Fibroblast of mammary gland (primary cell): ENCODE results near the gene PTPRJ.

Experiments
- DNase-seq: peaks from one replicate; pipeline ENCODE4 v3.0.0-alpha.2; 2010; ENCODE audit warnings: low read depth
- H3K4me3 ChIP-seq: 2 replicates; pipeline ENCODE4 v1.5.1; 2011; ENCODE audit warnings: low read depth, mild to moderate bottlenecking, low read length, moderate library complexity; ENCODE audit not compliant: control insufficient read depth
- TF ChIP-seq, protein P1 (sequence below): conservative IDR thresholded peaks from 2 replicates; pipeline ENCODE4 v1.5.1; 2011; ENCODE audit warnings: low read depth, low read length, inconsistent platforms; ENCODE audit not compliant: control insufficient read depth, insufficient read depth

PTPRJ gene

GRCh38 chr11:48077251-48077650, 96.9 kb downstream of the PTPRJ start:
- DNase-seq = no peak
- TF ChIP-seq, protein P1, sequence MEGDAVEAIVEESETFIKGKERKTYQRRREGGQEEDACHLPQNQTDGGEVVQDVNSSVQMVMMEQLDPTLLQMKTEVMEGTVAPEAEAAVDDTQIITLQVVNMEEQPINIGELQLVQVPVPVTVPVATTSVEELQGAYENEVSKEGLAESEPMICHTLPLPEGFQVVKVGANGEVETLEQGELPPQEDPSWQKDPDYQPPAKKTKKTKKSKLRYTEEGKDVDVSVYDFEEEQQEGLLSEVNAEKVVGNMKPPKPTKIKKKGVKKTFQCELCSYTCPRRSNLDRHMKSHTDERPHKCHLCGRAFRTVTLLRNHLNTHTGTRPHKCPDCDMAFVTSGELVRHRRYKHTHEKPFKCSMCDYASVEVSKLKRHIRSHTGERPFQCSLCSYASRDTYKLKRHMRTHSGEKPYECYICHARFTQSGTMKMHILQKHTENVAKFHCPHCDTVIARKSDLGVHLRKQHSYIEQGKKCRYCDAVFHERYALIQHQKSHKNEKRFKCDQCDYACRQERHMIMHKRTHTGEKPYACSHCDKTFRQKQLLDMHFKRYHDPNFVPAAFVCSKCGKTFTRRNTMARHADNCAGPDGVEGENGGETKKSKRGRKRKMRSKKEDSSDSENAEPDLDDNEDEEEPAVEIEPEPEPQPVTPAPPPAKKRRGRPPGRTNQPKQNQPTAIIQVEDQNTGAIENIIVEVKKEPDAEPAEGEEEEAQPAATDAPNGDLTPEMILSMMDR = no peak

GRCh38 chr11:48078689-48079088, 98.3 kb downstream of the PTPRJ start:
- no peak overlapping the region for H3K4me3 ChIP-seq
- TF ChIP-seq, protein P1 = no peak
- DNase-seq = no peak

More at GRCh38 chr11:48077251-48077650, 96.9 kb downstream of the PTPRJ start:
- no peak overlapping the region for H3K4me3 ChIP-seq

GRCh38 chr11:48079596-48079995, 99.2 kb downstream of the PTPRJ start:
- DNase-seq = no peak
- no peak overlapping the region for H3K4me3 ChIP-seq
- TF ChIP-seq, protein P1 = no peak

GRCh38 chr11:48080301-48080861, 100.0 kb downstream of the PTPRJ start:
- TF ChIP-seq, protein P1 = no peak
- H3K4me3 ChIP-seq = no peak overlapping the region
- no peak for DNase-seq

DNA sequence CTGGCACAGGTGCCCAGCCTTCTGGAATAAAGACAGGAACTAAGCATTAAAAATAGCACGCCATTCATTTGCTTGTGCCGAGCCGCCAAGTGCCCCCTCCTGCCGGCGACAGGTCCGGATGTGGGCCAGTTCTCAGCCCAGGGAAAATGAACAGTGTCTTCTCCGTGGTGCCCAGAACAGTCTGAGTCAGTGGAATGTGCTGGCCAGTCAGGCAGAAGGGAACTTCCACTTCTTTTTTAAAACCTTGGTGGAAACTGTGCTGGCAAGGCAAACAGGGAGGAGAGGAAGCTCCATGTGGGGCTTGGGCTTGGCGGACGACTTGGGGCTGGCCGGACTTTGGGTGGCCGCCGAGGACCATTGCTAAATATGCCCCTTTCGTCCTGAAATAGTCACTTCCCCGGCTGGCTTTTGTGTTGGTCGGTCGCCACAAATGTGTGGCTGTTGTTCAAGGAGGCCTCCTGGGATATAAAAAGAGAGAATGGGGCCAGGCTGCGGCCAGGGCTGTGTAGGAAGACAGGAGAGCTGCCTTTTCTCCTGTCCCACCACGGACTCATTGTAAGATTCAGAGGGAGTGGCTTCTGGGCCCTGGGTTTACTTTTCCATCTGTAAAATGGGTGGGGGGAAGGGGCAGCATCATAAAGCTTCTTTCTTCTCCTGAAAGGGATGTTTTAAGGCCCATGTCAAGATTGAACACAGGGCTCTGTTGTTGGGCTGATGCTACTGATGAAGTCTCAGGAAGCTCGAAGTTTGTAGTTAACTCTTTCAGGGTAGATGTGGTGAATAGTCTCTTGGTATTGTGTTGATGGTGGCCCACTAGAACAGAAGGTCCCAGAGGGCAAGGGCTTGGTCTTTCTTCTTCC, 101.0 kb downstream of the PTPRJ start:
- H3K4me3 ChIP-seq = peak overlapping the region; percentile 2
- peak; percentile 76 for DNase-seq
- TF ChIP-seq, protein P1 = no peak

DNA sequence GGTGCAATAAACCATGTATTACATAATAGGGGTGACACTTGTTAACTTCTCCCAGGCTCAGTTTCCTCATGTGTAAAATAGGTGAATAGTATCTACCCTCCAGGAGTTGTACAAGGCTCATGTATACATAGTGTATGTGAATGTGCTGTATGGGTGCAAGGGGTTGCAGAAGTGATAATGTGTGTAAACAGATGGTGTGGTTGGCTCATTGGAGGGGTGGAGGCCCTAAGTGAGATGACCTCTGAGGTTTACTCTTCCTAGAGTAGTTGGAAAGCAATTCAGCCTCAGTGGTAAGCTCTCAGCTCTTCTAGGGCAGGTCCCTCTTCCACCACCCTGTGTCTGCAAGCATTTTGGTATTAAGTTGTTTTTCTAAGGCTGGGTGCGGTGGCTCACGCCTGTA, 102.4 kb downstream of the PTPRJ start:
- DNase-seq = no peak
- no peak overlapping the region for H3K4me3 ChIP-seq
- TF ChIP-seq, protein P1 = no peak
